Measurements from ENCODE around the gene SLC12A8.

DNA sequence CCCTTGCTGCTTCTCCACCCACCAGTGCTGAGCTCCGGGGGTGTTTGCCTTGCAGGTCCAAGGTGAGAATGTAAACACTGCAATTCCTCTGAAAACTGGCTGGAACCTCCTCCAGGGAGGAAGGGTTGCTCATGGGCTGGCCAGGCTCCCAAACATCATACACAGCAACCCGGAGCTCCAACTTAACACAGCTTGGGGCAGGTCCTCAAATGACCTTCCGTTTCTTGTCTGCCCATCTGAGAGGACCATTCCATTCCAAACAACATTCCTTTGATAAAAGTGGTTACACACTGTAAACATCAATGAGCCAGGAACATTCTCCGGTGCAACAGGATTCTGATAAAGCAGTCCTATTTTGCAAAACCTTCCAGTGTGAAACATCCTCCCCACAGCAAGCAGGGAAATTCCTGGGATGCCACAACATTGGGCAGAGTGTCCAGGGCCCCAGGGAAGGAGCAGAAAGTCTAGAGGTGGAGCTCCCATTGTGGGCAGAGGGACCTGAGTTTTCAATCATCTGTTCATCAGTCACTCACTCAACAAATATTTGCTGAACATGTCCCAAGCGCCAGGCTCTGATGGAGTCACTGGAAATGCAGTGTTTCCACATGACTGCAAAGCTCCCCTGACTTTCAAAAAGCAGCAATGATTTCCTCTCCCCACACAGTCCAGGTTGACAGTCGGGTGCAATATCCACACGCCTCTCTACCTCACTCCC is 149.5 kb downstream of the SLC12A8 start:
- TF ChIP-seq, protein P1, sequence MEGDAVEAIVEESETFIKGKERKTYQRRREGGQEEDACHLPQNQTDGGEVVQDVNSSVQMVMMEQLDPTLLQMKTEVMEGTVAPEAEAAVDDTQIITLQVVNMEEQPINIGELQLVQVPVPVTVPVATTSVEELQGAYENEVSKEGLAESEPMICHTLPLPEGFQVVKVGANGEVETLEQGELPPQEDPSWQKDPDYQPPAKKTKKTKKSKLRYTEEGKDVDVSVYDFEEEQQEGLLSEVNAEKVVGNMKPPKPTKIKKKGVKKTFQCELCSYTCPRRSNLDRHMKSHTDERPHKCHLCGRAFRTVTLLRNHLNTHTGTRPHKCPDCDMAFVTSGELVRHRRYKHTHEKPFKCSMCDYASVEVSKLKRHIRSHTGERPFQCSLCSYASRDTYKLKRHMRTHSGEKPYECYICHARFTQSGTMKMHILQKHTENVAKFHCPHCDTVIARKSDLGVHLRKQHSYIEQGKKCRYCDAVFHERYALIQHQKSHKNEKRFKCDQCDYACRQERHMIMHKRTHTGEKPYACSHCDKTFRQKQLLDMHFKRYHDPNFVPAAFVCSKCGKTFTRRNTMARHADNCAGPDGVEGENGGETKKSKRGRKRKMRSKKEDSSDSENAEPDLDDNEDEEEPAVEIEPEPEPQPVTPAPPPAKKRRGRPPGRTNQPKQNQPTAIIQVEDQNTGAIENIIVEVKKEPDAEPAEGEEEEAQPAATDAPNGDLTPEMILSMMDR (IDR thresholded peaks at IDR 0.05), result no peak
- no peak for TF ChIP-seq POLR2A (IDR thresholded peaks at IDR 0.05)
